LNCaP clone FGC (cell line): ENCODE data around the gene DOCK2.
"Not testable (repeated sequence)": the region's sequence is repeated elsewhere in the genome, so short reads cannot be mapped to it uniquely, and the experiment has no call there.

Source experiments
- DNase-seq: peaks from one replicate; pipeline ENCODE4 v3.0.0-alpha.2; 2011; ENCODE audit warnings: low read depth
- H3K4me3 ChIP-seq: 2 replicates; pipeline ENCODE4 v1.5.1; 2011; ENCODE audit warnings: mild to moderate bottlenecking, low read depth, low read length, control low read depth
- CTCF ChIP-seq: IDR thresholded peaks from 2 replicates; pipeline ENCODE4 v1.5.1; 2012; ENCODE audit warnings: mild to moderate bottlenecking; ENCODE audit not compliant: control insufficient read depth, insufficient read depth; ENCODE audit errors: extremely low read depth

Gene DOCK2

DNA sequence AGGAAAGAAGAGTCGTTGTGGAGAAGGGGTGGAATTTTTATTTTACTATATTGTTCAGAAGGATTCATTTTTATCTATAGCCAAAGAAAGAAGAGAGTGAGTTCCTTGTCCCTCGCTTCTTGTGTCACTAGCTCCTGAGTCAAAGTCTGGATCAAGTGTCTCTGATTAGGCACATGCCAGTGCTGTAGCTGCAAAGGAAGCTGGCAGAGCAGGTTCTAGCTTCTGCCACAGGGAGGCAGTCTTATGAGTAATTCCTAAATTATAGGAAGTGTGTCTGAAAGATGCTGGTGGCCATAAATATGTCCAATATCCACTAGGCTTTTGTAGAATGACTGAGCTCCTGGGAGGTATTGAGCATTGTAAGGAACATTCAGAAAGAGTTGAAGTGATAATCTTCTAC lies 84.7 kb downstream of the DOCK2 start:
- TF ChIP-seq CTCF: no peak
- no peak overlapping the region for H3K4me3 ChIP-seq
- no peak for DNase-seq

DNA sequence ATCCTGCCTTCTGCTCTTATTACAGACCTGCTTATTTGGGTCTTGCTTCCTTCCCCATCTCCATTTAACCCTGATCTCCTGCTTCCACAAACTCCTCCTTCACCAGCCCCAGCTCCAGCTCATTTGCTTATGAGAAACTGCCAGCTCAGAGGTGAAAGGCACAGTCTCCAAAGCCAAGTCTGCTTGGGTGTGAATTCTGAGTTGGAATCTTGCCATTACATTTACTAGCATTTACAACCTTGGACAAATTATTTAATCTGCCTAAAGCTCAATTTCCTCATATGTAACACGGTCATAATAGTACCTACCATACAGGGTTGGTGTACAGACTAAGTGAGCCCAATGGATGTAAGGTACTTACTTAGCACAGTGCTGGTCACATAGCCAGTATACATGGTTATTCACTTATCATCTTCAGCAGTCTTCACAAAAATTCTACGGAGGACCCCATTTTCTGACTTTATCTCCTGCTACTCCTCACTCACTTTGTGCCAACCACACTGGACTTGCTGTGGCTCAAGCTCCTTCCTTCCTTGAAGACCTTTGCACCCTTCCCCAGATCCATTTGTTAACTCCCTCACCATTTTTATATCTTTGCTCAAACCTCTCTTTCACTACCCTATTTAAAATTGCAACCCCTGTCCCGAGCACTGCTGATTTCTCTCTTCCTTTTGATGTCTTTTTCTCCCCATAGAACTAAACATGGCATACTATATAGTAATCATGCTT lies 86.2 kb downstream of the DOCK2 start:
- DNase-seq: no peak
- no peak overlapping the region for H3K4me3 ChIP-seq
- TF ChIP-seq CTCF: no peak

DNA sequence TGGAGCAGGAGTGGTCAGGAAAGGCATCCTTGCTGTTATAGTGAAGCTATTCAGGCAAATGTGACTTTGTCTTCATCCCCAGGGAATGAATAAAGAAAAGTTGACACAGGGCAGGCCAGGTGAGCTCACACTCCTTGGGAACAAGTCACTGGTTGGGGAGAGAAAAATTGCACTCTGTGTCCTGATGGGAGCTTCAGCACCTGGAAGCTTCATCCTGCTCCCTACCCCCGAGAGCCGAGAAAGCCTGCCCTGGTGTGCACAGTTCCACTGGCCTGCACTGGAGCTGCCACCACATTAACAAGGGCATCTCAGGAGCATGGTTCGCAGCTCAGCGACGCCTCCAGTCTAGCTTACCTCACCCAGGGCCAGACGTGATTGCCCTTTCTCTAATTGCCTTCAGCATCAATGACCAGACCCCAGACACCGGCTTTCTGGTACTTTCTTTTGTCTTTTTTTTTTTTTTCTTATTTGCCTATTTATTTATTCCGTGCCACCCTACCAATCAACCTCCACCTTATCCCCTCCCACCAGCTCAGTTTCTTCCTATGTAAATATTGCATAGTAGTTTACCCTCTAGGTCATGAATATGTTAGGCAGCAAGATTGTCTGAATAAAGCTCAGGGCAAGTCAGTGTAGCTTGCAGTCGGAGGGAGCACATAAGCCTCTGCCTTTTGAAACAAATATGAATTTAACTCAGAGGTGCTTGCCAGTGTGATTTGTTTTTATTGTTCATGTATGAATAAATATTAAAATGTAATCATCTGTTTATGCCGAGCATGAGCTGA lies 87.4 kb downstream of the DOCK2 start:
- H3K4me3 ChIP-seq: no peak overlapping the region
- no peak for DNase-seq
- TF ChIP-seq CTCF: no peak

GRCh38 chr5:169725665-169726064 lies 88.6 kb downstream of the DOCK2 start:
- not testable (repeated sequence) for DNase-seq, H3K4me3 ChIP-seq

- DNase-seq: no peak
- H3K4me3 ChIP-seq: no peak overlapping the region
- no peak for TF ChIP-seq CTCF
Measured at GRCh38 chr5:169728418-169728817, 91.3 kb downstream of the DOCK2 start.

DNA sequence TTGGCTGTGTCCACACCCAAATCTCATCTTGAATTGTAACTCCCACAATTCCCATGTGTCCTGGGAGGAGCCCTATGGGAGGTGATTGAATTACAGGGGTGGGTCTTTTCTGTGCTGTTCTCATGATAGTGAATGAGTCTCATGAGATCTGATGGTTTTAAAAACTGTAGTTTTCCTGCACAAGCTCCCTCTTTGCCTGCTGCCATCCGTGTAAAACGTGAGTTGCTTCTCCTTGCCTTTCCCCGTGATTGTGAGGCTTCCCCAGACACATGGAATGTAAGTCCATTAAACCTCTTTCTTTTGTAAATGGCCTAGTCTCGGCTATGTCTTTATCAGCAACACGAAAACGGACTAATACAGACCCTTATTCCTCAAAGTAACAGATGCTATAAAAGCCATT lies 94.1 kb downstream of the DOCK2 start:
- no peak for DNase-seq
- H3K4me3 ChIP-seq: no peak overlapping the region
- TF ChIP-seq CTCF: no peak

- H3K4me3 ChIP-seq: no peak overlapping the region
- no peak for DNase-seq
- TF ChIP-seq CTCF: no peak
Measured at GRCh38 chr5:169732841-169733240, 95.8 kb downstream of the DOCK2 start.
